HEK293T (cell line): ENCODE results near the gene ZNF180.

Experiments used
- L3MBTL2 ChIP-seq: fragments of 450-650 bp; conservative IDR thresholded peaks from 2 replicates; pipeline ENCODE4 v1.6.1; 2016; ENCODE audit warnings: mild to moderate bottlenecking
- LEF1 ChIP-seq: fragments of 450-650 bp; IDR thresholded peaks from 2 replicates; pipeline ENCODE4 v1.6.1; 2017; ENCODE audit warnings: mild to moderate bottlenecking, borderline replicate concordance

DNA sequence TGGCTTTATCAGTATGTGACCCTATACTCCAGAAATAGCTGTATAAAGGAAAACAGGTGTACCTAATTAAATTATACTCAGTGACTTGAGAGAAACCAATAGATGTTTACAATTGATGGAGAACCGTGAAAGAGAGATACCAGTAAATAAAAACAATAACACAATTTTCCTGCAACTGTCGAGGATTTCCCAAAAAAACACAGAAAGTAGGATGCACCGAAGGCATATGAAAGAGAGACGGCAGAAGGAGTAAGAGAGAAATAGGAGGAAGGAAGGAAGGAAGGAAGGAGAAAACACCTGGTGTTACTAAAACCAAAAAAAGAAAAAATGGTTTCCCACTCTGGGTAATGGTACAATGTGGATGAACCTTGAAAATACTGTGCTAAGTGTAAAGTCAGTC, 45.2 kb downstream of the ZNF180 start:
- TF ChIP-seq L3MBTL2 (no peak), LEF1 (no peak)
